H1 (cell line): ENCODE data around the gene SMO.

Experiments used
- CBX5 ChIP-seq: fragments of 300-800, 300-1000 bp; sonication (generic); IDR thresholded peaks from 2 replicates; pipeline ENCODE4 v1.7.1; 2016; ENCODE audit warnings: antibody characterized with exemption, low read length, low read depth
- CEBPB ChIP-seq: IDR thresholded peaks from 2 replicates; pipeline ENCODE4 v1.6.1; 2012; ENCODE audit warnings: low read depth, low read length
- HDAC2 ChIP-seq, 2 experiments: fragments of 300-600 bp in 1 of 2; sonication (generic) in 1 of 2; IDR thresholded peaks; 2 replicates each; pipeline ENCODE4 v1.6.1; 2011 to 2012; ENCODE audit warnings: low read depth in 2 of 2, low read length in 2 of 2, mild to moderate bottlenecking in 2 of 2, moderate library complexity in 2 of 2, borderline replicate concordance in 1 of 2, inconsistent platforms in 1 of 2
- POLR2A ChIP-seq, 2 experiments: IDR thresholded peaks; 1 replicate in 1 of 2; 2 replicates in 1 of 2; pipeline ENCODE4 v1.6.1; 2011; ENCODE audit warnings: low read depth in 2 of 2, low read length in 2 of 2, mild to moderate bottlenecking in 2 of 2; ENCODE audit errors: control extremely low read depth in 1 of 2
- RAD21 ChIP-seq, 2 experiments: IDR thresholded peaks in 1 of 2; conservative IDR thresholded peaks in 1 of 2; 2 replicates each; pipeline ENCODE4 v1.6.1; 2011; ENCODE audit warnings: low read depth in 2 of 2, low read length in 2 of 2, improper control_type of control experiment in 1 of 2, inconsistent platforms in 1 of 2, mild to moderate bottlenecking in 1 of 2, moderate library complexity in 1 of 2
- RFX5 ChIP-seq: IDR thresholded peaks from 2 replicates; pipeline ENCODE4 v1.6.1; 2011; ENCODE audit warnings: low read depth, low read length, improper control_type of control experiment, borderline replicate concordance
- RNF2 ChIP-seq: fragments of 200-900, 300-1000 bp; sonication (generic); IDR thresholded peaks from 2 replicates; pipeline ENCODE4 v1.7.1; 2016; ENCODE audit warnings: borderline replicate concordance, low read depth, mild to moderate bottlenecking, antibody characterized with exemption, low read length; ENCODE audit not compliant: poor library complexity, severe bottlenecking; ENCODE audit errors: missing control alignments
- SIRT6 ChIP-seq: IDR thresholded peaks from one replicate; pipeline ENCODE4 v1.7.1; 2012; ENCODE audit warnings: low read length, inconsistent platforms
- SRF ChIP-seq: IDR thresholded peaks from 2 replicates; pipeline ENCODE4 v1.6.1; 2011; ENCODE audit warnings: mild to moderate bottlenecking, low read depth, low read length, moderate library complexity
- YY1 ChIP-seq: IDR thresholded peaks from 2 replicates; pipeline ENCODE4 v1.6.1; 2011; ENCODE audit warnings: low read depth, mild to moderate bottlenecking, low read length
- TF ChIP-seq, protein P1 (sequence below), 3 experiments: IDR thresholded peaks; 1 replicate in 2 of 3; 2 replicates in 1 of 3; pipeline versions ENCODE4 v1.5.1 to v1.6.1; 2011; ENCODE audit warnings: low read length in 3 of 3, mild to moderate bottlenecking in 3 of 3, inconsistent platforms in 2 of 3, low read depth in 1 of 3, moderate library complexity in 1 of 3; ENCODE audit not compliant: insufficient read depth in 1 of 3; ENCODE audit errors: control extremely low read depth in 1 of 3
- TF ChIP-seq, protein P2 (sequence below): IDR thresholded peaks from 2 replicates; pipeline ENCODE4 v1.6.1; 2011; ENCODE audit warnings: low read depth, mild to moderate bottlenecking, low read length; ENCODE audit not compliant: insufficient read depth

DNA sequence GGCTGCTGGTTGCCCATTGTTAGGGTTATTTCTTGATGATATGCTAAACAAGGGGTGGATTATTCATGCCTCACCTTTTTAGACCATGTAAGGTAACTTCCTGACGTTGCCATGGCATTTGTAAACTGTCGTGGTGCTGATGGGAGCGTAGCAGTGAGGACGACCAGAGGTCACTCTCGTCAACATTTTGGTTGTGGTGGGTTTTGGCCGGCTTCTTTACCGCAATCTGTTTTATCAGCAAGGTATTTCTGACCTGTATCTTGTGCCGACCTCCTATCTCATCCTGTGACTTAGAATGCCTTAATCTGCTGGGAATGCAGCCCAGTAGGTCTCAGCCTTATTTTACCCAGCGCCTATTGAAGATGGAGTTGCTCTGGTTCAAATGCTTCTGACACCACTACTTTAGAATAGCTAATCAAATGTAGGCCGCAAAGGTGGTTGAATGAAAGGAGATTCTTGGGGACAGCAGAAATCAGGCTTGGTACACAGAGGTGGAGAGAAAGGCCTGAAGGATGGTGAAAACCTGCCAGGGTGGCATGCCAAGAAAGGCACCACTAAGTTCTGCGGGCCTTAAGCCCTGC, 17.9 kb upstream of the SMO start:
- no peak for TF ChIP-seq HDAC2 (IDR thresholded peaks at IDR 0.05; ENCODE audit: borderline replicate concordance in 1 of 2, low read depth in 2 of 2, low read length in 2 of 2)
- TF ChIP-seq, protein P1, sequence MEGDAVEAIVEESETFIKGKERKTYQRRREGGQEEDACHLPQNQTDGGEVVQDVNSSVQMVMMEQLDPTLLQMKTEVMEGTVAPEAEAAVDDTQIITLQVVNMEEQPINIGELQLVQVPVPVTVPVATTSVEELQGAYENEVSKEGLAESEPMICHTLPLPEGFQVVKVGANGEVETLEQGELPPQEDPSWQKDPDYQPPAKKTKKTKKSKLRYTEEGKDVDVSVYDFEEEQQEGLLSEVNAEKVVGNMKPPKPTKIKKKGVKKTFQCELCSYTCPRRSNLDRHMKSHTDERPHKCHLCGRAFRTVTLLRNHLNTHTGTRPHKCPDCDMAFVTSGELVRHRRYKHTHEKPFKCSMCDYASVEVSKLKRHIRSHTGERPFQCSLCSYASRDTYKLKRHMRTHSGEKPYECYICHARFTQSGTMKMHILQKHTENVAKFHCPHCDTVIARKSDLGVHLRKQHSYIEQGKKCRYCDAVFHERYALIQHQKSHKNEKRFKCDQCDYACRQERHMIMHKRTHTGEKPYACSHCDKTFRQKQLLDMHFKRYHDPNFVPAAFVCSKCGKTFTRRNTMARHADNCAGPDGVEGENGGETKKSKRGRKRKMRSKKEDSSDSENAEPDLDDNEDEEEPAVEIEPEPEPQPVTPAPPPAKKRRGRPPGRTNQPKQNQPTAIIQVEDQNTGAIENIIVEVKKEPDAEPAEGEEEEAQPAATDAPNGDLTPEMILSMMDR (IDR thresholded peaks at IDR 0.05; ENCODE audit: control extremely low read depth in 1 of 3, insufficient read depth in 1 of 3, low read depth in 1 of 3, low read length in 3 of 3): no peak
- TF ChIP-seq RFX5: no peak
- TF ChIP-seq, protein P2, sequence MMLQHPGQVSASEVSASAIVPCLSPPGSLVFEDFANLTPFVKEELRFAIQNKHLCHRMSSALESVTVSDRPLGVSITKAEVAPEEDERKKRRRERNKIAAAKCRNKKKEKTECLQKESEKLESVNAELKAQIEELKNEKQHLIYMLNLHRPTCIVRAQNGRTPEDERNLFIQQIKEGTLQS: no peak
- no peak for TF ChIP-seq YY1
- peak; percentile 58 to 79 for TF ChIP-seq POLR2A (IDR thresholded peaks at IDR 0.05; ENCODE audit: control extremely low read depth in 1 of 2, low read depth in 2 of 2, low read length in 2 of 2)
- TF ChIP-seq SIRT6: no peak
- peak; percentile 89 for TF ChIP-seq SRF
- TF ChIP-seq RNF2: no peak
- no peak for TF ChIP-seq RAD21 (IDR thresholded peaks at IDR 0.05 in 1 of 2, conservative IDR thresholded peaks at IDR 0.05 in 1 of 2; ENCODE audit: low read depth in 2 of 2, low read length in 2 of 2)
- TF ChIP-seq CEBPB: no peak
- no peak for TF ChIP-seq CBX5
